GM18870 (cell line): ENCODE data around the gene BORA.
"Not testable (repeated sequence)": the region's sequence is repeated elsewhere in the genome, so short reads cannot be mapped to it uniquely, and the experiment has no call there.

ENCODE experiments used
- ATAC-seq: cut with Tn5 transposase; IDR thresholded peaks from one replicate; pipeline ENCODE4 v1.9.1; 2021; ENCODE audit warnings: moderate library complexity; ENCODE audit not compliant: unreplicated experiment

Gene BORA

DNA sequence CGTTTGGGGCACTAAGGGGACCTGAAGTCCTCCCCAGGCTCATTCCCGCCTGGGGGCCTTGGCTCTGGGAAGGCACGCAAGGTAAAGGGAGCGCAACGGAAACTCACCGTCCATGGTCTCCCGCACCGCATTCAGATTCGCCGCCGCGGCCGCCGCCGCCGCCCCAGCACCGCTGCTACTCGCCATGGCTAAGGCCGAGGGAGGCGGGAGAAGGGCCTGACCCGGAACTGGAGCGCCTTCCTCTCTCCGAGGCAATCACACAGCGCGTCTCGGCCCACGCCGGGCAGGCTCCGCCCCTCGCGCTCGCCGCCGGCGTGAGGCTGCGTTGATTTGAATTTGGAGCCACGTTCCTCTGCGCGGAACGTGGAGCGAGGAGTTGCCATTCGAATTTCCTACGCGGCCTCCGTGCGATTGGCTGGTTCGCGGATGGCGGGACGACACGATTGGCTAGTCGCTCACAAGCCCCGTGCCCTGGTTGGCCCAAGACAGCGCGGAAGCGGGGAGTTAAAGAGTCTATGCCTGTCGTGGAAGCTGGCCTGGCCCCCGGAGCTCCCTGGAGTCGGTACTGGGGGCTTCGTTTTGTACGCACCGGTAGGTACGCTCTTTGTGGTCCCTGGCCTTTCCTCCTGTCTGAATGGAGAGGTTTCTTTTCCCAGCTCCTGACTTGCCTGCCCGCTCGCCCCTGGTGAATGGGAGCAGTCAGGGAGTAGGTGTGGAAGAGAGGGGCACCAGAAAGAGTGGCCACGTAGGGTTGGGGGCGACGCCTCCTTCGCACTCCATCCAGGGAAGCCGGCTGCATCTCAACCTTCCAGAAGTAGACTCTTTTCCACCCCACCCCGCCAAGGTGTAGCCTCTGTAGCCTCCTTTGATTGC is at the start of gene BORA, which contains the start of gene MZT1:
BORA (plus strand) TSS at position 507 of the 873 bp plus-strand sequence. CDS start 1,018 bp downstream, outside the sequence.
MZT1 (minus strand) TSS at position 213 of the 873 bp plus-strand sequence; CDS start at position 186, 27 bp downstream.
- ATAC-seq = peak; percentile 96

DNA sequence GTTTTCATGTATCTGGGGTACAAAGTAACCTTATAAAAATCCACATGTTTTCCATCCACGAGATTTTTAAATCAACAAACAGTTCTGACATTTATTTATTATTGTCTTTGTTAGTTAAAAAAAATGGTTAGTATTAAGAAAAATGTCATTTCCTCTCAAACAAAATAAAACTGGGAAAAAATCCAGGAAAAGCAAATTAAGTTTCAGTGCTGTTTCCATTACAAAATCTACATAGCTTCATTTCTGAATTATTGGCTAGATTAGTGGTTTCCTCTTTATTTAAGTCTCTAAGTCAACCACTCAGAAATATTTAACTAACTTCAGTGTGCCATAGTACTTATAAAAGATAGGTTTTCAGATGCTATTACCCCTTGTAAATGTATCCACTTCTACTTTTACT is 49.4 kb upstream of the BORA start:
- no peak for ATAC-seq

DNA sequence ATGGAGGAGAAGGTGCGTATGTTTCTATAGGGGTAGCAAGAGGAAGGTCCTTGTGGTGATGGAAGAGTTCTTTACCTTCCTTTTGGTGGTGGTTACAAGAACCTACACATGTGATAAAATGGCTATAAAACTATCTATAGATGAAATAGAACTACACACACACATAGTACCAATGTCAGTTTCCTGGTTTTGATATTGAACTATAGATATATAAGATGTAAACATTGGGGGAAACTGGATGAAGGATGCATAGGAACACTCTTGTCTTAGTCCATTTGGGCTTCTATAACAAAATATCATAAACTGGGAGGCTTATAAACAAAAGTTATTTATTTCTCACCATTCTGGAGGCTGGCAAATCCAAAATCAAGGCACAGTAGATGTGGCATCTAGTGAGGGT is 47.4 kb upstream of the BORA start:
- ATAC-seq = no peak

DNA sequence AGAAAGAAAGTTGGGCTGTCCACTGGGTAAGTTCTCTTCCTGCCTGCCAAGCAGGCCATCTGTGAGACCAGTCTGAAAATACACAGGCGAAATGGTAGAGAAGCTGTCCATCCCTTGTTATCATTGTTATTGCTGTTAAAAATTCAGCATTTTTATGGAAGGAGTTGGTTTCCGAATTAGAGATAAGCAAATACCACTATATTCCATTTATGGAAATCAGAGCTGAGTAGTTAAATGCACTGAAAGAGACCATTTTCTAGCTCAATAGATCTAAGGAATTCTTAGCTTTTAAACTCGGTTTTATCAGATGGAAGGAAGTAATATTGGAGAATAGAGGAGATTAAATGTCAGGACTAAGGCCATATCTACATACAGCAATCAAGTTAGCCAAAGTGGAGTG is 41.0 kb upstream of the BORA start:
- no peak for ATAC-seq

DNA sequence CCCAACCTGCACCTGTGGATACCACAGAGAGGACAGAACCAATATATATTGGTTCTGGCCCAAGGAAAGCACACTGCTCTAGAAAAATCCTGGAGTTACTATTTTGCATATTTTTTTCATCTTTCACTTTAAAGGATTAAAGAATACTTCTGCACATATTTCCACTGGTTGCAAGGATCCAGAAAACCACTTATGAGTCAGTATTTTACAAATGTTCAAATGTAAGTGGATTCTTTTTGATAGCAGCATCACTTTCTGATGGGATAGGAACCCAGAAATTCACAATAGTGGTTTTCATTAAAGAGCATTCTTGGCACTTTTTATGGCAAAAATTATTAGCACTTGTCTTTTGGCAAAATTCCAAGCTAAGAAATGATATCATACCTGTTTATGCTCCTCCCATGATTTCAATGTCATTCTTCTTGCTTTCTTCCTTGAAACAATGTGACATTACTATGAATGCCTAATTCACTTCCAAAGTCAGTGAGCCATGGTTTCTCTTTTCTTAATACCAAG is 38.5 kb upstream of the BORA start:
- ATAC-seq = no peak

DNA sequence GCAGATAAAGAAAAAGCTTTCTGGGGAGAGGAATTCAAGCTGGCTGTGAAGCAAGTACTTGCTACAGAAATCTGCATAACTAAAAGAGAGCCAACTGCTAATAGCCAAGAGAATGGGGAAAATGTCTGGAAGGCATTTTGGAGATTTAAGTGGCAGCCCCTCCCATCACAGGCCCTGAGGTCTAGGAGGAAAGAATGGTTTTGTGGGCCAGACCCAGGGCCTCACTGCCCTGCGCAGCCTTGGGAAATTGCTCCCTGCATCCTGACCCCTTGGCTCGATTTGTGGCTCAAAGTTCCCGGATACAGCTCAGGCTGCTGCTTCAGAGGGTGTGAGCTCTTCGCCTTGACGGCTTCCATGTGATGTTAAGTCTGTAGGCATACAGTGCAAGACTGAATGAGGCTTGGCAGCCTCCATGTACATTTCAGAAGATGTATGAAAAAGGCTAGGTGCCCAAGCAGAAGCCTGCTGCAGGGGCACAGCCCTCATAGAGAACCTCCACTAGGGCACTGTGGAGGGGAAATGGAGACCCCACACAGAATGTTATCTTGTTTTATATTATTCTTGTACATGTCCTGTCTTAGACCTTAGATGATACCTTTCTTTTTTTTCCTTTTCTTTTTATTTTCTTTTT is 34.7 kb upstream of the BORA start:
- no peak for ATAC-seq

DNA sequence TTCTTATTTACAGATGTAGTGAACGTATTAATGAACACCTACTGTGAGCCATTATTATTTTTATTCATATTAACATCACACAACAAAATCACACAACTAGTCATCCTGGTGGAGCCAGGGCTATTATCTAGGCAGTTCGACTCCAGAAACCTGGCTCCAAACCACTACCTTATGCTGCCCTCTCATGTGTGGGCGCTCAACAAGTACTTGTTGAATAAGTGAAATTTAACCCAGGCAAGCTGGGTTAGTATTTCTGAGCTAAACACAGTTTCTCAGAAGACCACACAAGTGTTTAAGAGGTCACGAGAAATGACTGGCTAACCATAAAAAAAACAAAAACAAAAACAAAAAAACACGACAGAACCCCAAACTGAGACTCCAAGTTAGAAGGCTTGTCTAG is 33.9 kb upstream of the BORA start:
- no peak for ATAC-seq

DNA sequence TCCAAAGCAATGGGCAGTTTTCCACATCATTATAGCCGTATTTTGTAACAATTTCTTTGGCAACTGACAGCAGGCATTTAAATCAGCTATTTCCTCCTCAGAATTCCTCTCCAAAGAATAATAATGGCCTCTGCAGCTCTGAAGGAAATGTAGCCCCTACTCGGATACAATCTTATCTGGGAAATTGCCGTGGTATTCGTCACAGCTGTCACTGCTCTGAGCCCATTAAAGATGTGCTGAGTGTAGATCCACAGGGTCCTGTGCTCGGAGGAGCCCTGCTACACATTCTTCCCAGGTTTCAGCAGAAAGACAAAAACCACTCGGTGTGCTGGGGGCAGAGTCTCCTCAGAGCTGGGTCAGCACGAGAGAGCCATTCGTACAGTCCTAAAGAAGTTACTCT is 33.4 kb upstream of the BORA start:
- no peak for ATAC-seq

DNA sequence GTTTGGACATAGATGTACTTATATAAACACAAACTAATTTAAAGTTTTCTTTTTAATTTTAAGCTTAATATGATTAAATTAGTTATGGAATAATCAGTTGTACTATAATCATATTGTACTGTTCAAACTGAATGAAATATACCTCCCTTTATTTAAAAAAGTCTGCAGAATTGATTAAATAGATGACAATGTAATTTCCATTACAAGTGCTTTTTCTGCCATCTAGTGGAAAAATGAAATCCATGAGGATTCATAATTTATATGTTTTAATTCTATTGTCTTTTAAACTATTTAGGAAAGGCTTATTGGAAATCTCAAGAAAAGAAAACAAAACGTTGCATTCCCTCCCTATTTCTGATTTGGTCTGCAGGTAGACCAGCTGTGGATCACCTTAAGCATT is 31.1 kb upstream of the BORA start:
- ATAC-seq = no peak

DNA sequence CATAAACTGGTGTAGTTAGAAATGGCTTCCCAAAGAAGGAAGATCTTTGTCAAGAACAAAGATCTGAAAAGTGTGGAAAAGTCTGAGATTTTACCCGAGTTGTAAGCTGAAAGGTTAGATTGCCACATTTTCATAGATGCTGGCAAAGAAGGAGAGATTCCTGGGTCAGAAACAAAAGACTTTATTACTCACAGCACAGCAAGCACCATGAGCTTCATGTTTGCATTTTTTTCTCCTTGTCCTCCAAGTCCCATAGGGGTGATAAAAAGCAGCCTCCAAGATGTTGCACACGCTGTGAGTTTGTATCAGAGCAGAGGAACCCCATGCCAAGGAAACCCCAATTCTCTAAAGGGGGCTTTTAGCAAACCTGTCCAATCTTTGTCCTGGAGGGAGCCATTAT is 29.6 kb upstream of the BORA start:
- no peak for ATAC-seq

DNA sequence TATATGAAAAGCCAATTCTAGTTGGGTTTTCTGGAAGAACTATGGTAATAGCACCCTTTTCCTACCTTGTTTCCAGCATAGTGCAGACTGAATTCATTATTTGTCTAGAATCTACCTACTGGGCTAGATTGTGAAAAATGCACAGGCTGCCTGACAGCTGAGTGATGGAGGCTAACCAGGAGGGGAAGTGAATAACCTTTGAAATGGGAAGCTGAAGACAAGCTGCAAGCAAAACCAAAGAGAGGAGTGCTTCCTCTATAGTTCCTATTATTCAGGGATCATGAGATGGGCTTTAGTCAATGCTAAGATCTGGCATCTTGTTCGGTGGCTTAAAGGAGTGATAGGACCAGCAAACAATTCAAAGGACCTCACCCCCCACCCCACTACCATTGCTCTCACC is 27.2 kb upstream of the BORA start:
- no peak for ATAC-seq

DNA sequence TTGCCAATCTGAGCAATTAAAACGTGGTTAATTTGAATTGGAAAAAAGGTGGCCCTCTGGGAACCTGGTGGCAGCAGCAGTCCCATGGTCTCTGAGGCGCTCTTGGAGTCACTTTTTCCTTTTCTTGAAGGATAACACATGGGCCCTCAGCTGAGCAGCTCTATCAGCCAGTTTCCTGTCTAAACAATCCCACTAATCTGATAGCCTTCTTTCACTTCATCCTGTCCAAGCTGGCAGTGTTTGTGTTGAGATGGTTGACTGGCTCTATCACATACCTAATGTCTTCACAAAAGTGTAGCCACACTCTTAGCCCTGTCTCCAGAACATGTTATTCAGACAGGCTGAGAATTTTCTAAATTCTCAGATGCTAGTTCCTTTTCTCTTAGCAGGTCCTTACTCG is 10.9 kb upstream of the BORA start:
- no peak for ATAC-seq

DNA sequence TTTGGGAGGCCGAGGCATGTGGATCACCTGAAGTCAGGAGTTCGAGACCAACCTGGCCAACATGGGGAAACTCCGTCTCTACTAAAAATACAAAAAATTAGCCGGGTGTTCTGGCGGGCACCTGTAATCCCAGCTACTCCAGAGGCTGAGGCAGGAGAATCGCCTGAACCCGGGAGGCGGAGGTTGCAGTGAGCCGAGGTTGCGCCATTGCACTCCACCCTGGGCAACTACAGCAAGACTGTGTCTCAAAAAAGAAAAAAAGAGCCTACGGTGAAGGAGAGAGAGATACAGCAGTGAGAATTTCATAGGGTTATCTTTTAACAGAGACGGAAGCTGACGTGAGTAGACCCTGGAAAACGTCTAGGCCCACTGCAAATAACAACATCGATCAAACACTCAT is 1.5 kb upstream of the BORA start:
- ATAC-seq = not testable (repeated sequence)

DNA sequence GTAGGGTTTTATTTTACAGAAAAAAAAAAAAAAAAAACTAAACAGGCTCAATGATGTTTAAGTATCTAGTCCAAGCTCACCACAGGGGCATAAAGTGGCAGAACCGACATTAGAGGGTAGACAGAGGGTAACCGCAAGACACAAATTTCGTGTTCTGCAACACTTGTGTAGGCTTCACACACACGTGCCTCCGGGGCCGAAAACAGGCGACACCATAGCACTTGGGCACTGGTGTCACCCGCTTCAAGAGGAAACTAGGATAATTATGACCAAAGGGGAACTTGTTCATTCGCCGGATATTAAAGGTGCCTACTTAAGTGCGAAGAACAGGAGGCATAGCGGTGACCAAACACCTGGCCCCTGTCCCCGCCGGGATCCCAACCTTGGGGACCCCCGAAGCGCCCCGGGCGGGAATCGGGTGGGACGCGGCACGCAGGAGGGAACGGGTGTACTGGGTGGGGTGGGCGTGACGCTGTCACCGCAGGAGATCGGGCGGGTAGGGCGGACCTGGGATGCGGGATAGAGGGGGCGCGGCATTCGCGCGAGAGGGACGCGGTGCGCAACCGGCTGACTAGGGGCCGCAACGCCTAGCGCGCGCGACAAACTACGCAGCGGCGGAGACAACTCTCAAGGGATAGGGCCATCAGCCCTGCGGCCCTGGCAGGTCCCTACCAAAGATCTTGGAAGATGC is 852 bp upstream of the BORA start:
- peak; percentile 17 for ATAC-seq

DNA sequence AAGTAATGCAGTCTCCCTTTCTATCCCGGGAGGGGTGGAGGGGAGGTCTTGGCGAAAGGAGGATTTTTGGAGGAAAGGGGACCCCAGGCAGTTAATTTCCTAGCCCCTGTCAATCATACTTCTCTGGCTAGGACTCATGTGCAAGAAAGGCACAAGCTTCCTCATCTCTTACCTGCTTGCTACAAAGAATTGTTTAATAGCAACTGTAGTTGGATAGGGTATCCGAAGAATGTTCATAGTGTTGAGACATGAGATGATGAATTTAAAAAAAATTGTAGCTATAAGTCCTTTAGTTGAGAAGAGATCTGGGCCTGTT is 525 bp downstream of the BORA start:
- no peak for ATAC-seq

DNA sequence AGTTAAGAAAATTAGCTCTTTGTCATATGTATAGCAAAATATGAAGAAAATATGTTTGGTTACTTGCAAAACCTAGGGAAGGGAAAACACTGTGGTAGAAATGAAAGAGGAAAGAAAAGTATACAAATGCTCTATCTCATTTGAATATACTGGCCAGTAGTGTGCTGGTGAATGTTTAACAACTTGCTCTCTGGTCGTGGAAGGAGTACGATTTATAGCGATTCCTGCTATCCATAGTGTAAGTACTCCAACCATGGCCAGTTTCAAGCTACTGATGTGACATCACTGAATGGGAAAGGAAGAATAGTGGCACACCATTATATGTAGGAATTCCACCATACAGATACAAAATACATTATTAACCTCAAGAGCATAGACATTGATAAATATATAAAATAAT is 9.3 kb downstream of the BORA start:
- ATAC-seq = no peak

DNA sequence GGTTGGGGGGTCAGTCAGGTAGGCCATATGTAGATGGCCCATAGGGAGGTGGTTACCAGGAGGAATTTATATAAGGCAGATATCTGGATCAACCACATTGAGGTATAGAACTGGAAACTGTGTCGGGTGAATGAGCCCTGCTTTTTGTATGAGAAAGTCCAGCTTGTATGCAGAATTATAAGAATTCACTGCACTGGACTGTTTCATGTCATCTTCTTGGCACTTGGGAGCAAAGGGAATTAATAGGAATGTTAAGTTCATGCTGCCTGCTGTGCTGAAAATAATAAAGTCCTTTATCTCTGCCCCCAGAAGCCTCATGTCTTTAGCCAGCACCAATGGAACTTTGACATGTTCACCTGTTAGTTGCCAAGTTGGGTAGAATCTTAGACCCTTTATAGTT is 12.3 kb downstream of the BORA start:
- no peak for ATAC-seq

DNA sequence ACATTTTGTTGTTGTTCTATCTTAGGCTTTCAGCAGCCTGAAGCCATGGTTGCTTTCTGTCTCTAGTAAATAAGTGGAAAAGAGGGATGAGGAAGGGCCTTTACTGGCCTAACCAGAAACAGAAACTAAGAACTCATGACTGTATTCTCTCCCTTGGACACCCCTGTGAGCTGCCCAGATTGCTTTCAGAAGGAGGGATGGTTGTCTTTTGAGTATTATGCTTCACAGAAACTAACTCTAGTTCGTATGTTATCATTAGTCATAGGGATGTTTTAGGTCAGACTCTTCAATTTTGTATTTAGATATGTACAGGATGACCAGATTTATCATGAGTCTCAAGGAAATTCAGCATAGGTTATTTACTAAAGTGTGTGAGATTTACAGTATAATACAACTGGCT is 17.5 kb downstream of the BORA start:
- ATAC-seq = peak; percentile 72

DNA sequence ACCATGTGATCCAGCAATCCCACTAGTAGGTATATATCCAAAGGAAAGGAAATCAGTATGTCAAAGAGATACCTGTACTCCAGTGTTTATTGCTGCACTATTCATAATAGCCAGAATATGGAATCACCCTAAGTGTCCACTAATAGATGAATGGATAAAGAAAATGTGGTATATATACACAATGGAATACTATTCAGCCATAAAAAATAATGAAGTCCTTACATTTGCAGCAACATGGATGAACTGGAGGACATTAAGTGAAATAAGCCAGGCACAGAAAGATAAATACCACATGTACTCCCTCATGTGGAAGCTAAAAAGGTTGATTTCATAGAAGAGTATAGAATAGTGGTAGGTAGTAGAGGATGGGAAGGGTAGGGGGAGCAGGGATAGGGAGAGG is 23.5 kb downstream of the BORA start:
- ATAC-seq = no peak

DNA sequence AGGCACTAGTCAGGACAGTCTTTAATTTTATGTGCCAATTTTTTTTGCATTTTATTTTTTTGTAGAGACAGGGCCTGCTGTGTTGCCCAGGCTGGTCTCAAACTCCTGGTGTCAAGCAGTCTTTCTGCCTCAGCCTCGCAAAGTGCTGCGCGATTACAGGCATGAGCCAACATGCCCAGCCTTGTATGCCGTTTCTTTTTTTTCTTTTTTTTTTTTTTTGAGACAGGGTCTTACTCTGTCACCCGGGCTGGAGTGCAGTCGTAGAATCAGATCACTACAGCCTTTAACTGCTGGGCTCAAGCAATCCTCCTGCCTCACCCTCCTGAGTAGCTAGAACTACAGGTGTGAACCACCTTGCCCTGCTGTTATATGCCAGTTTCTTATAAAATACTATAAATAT is 26.4 kb downstream of the BORA start:
- no peak for ATAC-seq

DNA sequence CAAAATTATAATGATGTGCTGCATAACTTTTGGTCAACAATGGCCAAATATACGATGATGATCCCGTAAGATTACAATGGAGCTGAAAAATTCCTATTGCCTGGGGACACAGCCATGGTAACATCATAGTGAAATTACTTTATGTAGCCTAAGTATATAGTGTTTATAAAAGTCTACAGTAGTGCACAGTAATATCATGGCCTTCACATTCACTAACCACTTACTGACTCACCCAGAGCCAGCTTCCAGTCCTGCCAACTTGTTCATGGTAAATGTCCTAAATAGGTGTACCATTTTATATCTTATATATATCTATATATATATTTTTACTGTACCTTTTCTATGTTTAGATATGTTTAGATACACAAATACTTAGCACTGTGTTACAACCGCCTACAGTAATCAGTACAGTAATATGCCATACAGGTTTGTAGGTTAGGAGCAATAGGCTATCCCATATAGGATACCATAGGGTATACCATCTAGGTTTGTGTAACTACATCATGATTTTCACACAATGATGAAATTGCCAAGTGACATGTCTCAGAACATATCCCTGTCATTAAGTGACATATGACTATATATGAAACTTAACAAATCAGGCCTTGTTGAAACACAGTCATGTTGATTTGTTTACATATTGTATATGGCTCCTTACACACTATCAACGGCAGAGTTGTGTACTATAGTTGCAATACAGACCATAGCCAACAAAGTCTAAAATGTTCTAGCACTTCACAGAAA is 30.2 kb downstream of the BORA start:
- no peak for ATAC-seq
